ENCODE results near the gene CAPN12. TPM values are rescaled to one million over a fixed set of nuclear protein-coding genes. Genes with fewer than 3 reads are reported as not detected.
"Not testable (repeated sequence)": the region's sequence is repeated elsewhere in the genome, so short reads cannot be mapped to it uniquely, and the experiment has no call there.

Gene CAPN12
- total RNA-seq, 3 donors from 2014 or later (not counting 1 experiment from before 2014, with no cell fraction given) = 7.4 to 51.0 (median 26.7) TPM

DNA sequence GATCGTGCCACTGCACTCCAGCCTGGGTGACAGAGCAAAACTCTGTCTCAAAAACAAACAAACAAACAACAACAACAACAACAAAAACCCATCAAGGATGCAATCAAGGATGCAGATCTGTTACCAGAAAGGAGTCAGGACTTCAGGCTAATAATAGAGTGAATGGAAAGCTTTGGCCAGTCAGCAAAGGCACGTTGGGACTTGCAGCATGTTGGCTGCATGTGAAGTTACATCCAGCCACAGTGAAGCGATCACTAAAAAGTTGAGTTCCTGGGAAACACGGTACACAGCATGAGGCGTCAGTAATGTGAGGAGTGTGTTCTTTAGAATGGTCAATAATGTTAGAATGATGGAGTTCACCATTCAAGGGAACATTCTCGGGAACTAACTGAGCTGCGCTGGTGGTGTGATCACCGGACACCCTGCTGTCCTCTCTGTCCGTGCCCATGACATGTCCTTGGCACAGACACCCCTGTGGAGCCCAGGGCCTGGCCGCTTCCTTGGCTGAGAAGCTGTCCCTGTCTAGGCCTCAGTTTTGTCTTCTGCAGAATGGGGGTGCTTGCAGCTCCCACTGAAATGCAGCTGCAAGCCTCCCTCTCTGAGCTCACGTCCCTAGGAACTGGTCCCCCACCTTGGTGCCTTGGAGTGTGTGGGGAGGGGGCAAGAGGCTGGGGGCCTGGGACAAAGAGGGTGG is 42.4 kb upstream of the CAPN12 start:
- 88% methylated on average over 11 of the region's 11 CpGs for WGBS (ENCODE audit: insufficient coverage)
- intact Hi-C loops (cut with micrococcal nuclease) = no loop called here

GRCh38 chr19:38786061-38786460 is 41.8 kb upstream of the CAPN12 start:
- H3K27ac Mint-ChIP-seq; H3K4me1 Mint-ChIP-seq; intact Hi-C loops (cut with micrococcal nuclease); H3K4me3 ChIP-seq (ENCODE audit: low read length); H3K9me3 Mint-ChIP-seq; DNase-seq; ATAC-seq; H3K4me1 ChIP-seq (ENCODE audit: control insufficient read depth, insufficient read depth, low read length); H3K27me3 ChIP-seq (ENCODE audit: control insufficient read depth, insufficient read depth, low read length); H3K27me3 Mint-ChIP-seq (ENCODE audit: low read depth in 2 of 2); H3K27ac ChIP-seq (ENCODE audit: low read length); H3K4me3 Mint-ChIP-seq; H3K36me3 Mint-ChIP-seq; H3K9me3 ChIP-seq (ENCODE audit: control insufficient read depth, insufficient read depth, low read length); H3K36me3 ChIP-seq (ENCODE audit: control insufficient read depth, insufficient read depth, low read length): not testable (repeated sequence)
- WGBS (ENCODE audit: insufficient coverage) = 100% methylated on average over 3 of the region's 3 CpGs

More for the DNA sequence above, 42.4 kb upstream of the CAPN12 start:
- no peak overlapping the region for H3K27ac Mint-ChIP-seq
- H3K9me3 ChIP-seq (ENCODE audit: control insufficient read depth, insufficient read depth, low read length) = no peaks in the 10 kb centered on the region
- TF ChIP-seq, protein P1, sequence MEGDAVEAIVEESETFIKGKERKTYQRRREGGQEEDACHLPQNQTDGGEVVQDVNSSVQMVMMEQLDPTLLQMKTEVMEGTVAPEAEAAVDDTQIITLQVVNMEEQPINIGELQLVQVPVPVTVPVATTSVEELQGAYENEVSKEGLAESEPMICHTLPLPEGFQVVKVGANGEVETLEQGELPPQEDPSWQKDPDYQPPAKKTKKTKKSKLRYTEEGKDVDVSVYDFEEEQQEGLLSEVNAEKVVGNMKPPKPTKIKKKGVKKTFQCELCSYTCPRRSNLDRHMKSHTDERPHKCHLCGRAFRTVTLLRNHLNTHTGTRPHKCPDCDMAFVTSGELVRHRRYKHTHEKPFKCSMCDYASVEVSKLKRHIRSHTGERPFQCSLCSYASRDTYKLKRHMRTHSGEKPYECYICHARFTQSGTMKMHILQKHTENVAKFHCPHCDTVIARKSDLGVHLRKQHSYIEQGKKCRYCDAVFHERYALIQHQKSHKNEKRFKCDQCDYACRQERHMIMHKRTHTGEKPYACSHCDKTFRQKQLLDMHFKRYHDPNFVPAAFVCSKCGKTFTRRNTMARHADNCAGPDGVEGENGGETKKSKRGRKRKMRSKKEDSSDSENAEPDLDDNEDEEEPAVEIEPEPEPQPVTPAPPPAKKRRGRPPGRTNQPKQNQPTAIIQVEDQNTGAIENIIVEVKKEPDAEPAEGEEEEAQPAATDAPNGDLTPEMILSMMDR (IDR thresholded peaks at IDR 0.05) = no peak
- peaks cover 2% of the 10 kb centered on the region for H3K4me1 ChIP-seq (ENCODE audit: control insufficient read depth, insufficient read depth, low read length)
- H3K4me3 ChIP-seq (ENCODE audit: low read length) = no peak overlapping the region
- H3K27ac ChIP-seq (ENCODE audit: low read length) = no peak overlapping the region
- H3K9me3 Mint-ChIP-seq = no peaks in the 10 kb centered on the region
- DNase-seq (no peak), ATAC-seq (no peak)
- H3K4me1 Mint-ChIP-seq = no peaks in the 10 kb centered on the region
- no peaks in the 10 kb centered on the region for H3K36me3 Mint-ChIP-seq
- H3K4me3 Mint-ChIP-seq = no peak overlapping the region
- no peaks in the 10 kb centered on the region for H3K27me3 ChIP-seq (ENCODE audit: control insufficient read depth, insufficient read depth, low read length)
- no peaks in the 10 kb centered on the region for H3K36me3 ChIP-seq (ENCODE audit: control insufficient read depth, insufficient read depth, low read length)
- H3K27me3 Mint-ChIP-seq (ENCODE audit: low read depth in 2 of 2) = no peaks in the 10 kb centered on the region

- H3K27me3 Mint-ChIP-seq (ENCODE audit: low read depth in 2 of 2) = no peaks in the 10 kb centered on the region
- Histone ChIP-seq H3K27ac (ENCODE audit: low read length) (no peak overlapping the region), H3K36me3 (ENCODE audit: control insufficient read depth, insufficient read depth, low read length) (no peaks in the 10 kb centered on the region), H3K4me1 (ENCODE audit: control insufficient read depth, insufficient read depth, low read length) (no peaks in the 10 kb centered on the region), H3K27me3 (ENCODE audit: control insufficient read depth, insufficient read depth, low read length) (no peaks in the 10 kb centered on the region), H3K9me3 (ENCODE audit: control insufficient read depth, insufficient read depth, low read length) (no peaks in the 10 kb centered on the region), H3K4me3 (ENCODE audit: low read length) (no peak overlapping the region)
- TF ChIP-seq, protein P1 (IDR thresholded peaks at IDR 0.05) = no peak
- no peak for ATAC-seq
- H3K9me3 Mint-ChIP-seq = no peaks in the 10 kb centered on the region
- no peaks in the 10 kb centered on the region for H3K36me3 Mint-ChIP-seq
- no peak overlapping the region for H3K27ac Mint-ChIP-seq
- no peak for DNase-seq
- 98% methylated on average over 7 of the region's 7 CpGs for WGBS (ENCODE audit: insufficient coverage)
- H3K4me1 Mint-ChIP-seq = no peaks in the 10 kb centered on the region
- no peak overlapping the region for H3K4me3 Mint-ChIP-seq
- intact Hi-C loops (cut with micrococcal nuclease) = no loop called here
These were observed 41.0 kb upstream of the CAPN12 start for GRCh38 chr19:38785187-38785699.

- H3K27me3 ChIP-seq (ENCODE audit: control insufficient read depth, insufficient read depth, low read length) = no peaks in the 10 kb centered on the region
- no peaks in the 10 kb centered on the region for H3K9me3 ChIP-seq (ENCODE audit: control insufficient read depth, insufficient read depth, low read length)
- H3K4me1 Mint-ChIP-seq = no peaks in the 10 kb centered on the region
- H3K9me3 Mint-ChIP-seq = no peaks in the 10 kb centered on the region
- intact Hi-C loops (cut with micrococcal nuclease) = no loop called here
- 86% methylated on average over 3 of the region's 3 CpGs for WGBS (ENCODE audit: insufficient coverage)
- no peak overlapping the region for H3K4me3 ChIP-seq (ENCODE audit: low read length)
- H3K36me3 ChIP-seq (ENCODE audit: control insufficient read depth, insufficient read depth, low read length) = no peaks in the 10 kb centered on the region
- ATAC-seq (no peak), DNase-seq (no peak)
- H3K4me1 ChIP-seq (ENCODE audit: control insufficient read depth, insufficient read depth, low read length) = no peaks in the 10 kb centered on the region
- TF ChIP-seq, protein P1 (IDR thresholded peaks at IDR 0.05) = no peak
- H3K27ac Mint-ChIP-seq = no peak overlapping the region
- no peaks in the 10 kb centered on the region for H3K27me3 Mint-ChIP-seq (ENCODE audit: low read depth in 2 of 2)
- H3K4me3 Mint-ChIP-seq = no peak overlapping the region
- no peaks in the 10 kb centered on the region for H3K36me3 Mint-ChIP-seq
- no peak overlapping the region for H3K27ac ChIP-seq (ENCODE audit: low read length)
These were observed 40.0 kb upstream of the CAPN12 start for GRCh38 chr19:38784224-38784623.

DNA sequence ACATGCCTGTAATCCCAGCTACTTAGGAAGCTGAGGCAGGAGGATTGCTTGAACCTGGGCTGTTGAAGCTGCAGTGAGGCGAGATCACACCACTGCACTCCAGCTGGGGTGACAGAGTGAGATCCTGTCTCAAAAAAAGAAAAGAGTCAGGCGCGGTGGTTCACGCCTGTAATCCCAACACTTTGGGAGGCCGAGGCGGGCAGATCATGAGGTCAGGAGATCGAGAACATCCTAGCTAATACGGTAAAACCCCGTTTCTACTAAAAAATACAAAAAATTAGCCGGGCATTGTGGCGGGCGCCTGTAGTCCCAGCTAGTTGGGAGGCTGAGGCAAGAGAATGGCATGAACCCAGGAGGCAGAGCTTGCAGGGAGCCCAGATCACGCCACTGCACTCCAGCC is 37.9 kb upstream of the CAPN12 start:
- H3K27me3 Mint-ChIP-seq (ENCODE audit: low read depth in 2 of 2); H3K27ac ChIP-seq (ENCODE audit: low read length); H3K9me3 Mint-ChIP-seq; H3K4me1 ChIP-seq (ENCODE audit: control insufficient read depth, insufficient read depth, low read length); H3K27ac Mint-ChIP-seq; H3K9me3 ChIP-seq (ENCODE audit: control insufficient read depth, insufficient read depth, low read length); ATAC-seq; H3K4me3 Mint-ChIP-seq; H3K27me3 ChIP-seq (ENCODE audit: control insufficient read depth, insufficient read depth, low read length); H3K4me1 Mint-ChIP-seq; H3K36me3 ChIP-seq (ENCODE audit: control insufficient read depth, insufficient read depth, low read length); intact Hi-C loops (cut with micrococcal nuclease); H3K4me3 ChIP-seq (ENCODE audit: low read length); DNase-seq; H3K36me3 Mint-ChIP-seq: not testable (repeated sequence)
- 95% methylated on average over 12 of the region's 13 CpGs for WGBS (ENCODE audit: insufficient coverage)

Data from natural killer cell (primary cell).